ENCODE results near the gene RGS21. TPM values are rescaled to one million over a fixed set of nuclear protein-coding genes. Genes with fewer than 3 reads are reported as not detected.
A peak's percentile ranks its signal among the peaks of the same experiment; 100 is the strongest.

The RGS21 gene
- total RNA-seq, 1 experiment from 2014 or later, result not detected

GRCh38 chr1:192358822-192359221 lies 42.0 kb downstream of the RGS21 start:
- Histone ChIP-seq H3K9me2 (replicated peaks; ENCODE audit: low read length) (no peaks in the 10 kb centered on the region), H3K9ac (ENCODE audit: low read length) (no peak overlapping the region), H3K27ac (ENCODE audit: low read length) (no peak overlapping the region), H4K20me1 (ENCODE audit: low read length) (no peaks in the 10 kb centered on the region), H3F3A (ENCODE audit: low read length, unreplicated experiment) (no peaks in the 10 kb centered on the region), H3K9me3 (ENCODE audit: low read length) (no peaks in the 10 kb centered on the region), H3K27me3 (ENCODE audit: low read length) (no peaks in the 10 kb centered on the region), H3K36me3 (ENCODE audit: low read depth, low read length) (no peaks in the 10 kb centered on the region), H3K4me1 (ENCODE audit: insufficient read depth, low read length) (no peaks in the 10 kb centered on the region), H2AFZ (ENCODE audit: low read length) (no peak overlapping the region), H3K4me3 (ENCODE audit: low read length) (no peak overlapping the region), H3K4me2 (ENCODE audit: low read length) (no peak overlapping the region), H3K79me2 (ENCODE audit: low read length) (no peaks in the 10 kb centered on the region)
- intact Hi-C loops (cut with micrococcal nuclease), result no loop called here
- POLR2A ChIA-PET (ENCODE audit: unreplicated experiment), result no interaction called here
- ATAC-seq, result no peak
- no peak for DNase-seq
- CTCF ChIA-PET, result no interaction called here
- BruUV-seq (replicated peaks), result no TSS peak
- TF ChIP-seq EZH2 (IDR thresholded peaks at IDR 0.05; ENCODE audit: low read length, unreplicated experiment) (no peak), EZH2phosphoT487 (IDR thresholded peaks at IDR 0.05; ENCODE audit: borderline replicate concordance, low read length) (no peak)

- Histone ChIP-seq H3K79me2 (ENCODE audit: low read length) (no peaks in the 10 kb centered on the region), H3K4me2 (ENCODE audit: low read length) (no peak overlapping the region), H2AFZ (ENCODE audit: low read length) (no peak overlapping the region), H3K27ac (ENCODE audit: low read length) (no peak overlapping the region), H3K27me3 (ENCODE audit: low read length) (peaks cover 8% of the 10 kb centered on the region; the same call in 1 of the 2 replicates), H3K4me1 (ENCODE audit: insufficient read depth, low read length) (no peaks in the 10 kb centered on the region), H3K36me3 (ENCODE audit: low read depth, low read length) (no peaks in the 10 kb centered on the region), H3K4me3 (ENCODE audit: low read length) (no peak overlapping the region), H3K9ac (ENCODE audit: low read length) (no peak overlapping the region), H4K20me1 (ENCODE audit: low read length) (no peaks in the 10 kb centered on the region), H3K9me3 (ENCODE audit: low read length) (no peaks in the 10 kb centered on the region), H3F3A (ENCODE audit: low read length, unreplicated experiment) (no peaks in the 10 kb centered on the region), H3K9me2 (replicated peaks; ENCODE audit: low read length) (no peaks in the 10 kb centered on the region)
- TF ChIP-seq EZH2 (IDR thresholded peaks at IDR 0.05; ENCODE audit: low read length, unreplicated experiment) (no peak), EZH2phosphoT487 (IDR thresholded peaks at IDR 0.05; ENCODE audit: borderline replicate concordance, low read length) (no peak), CTCF (conservative IDR thresholded peaks at IDR 0.05; ENCODE audit: low read depth, low read length) (0 out of 2 replicates have a peak, but pooled peaks have one; percentile 16)
- BruUV-seq (replicated peaks), result no TSS peak
- intact Hi-C loops (cut with micrococcal nuclease), result no loop called here
- no peak for DNase-seq
- ATAC-seq, result no peak
- CTCF ChIA-PET, result no interaction called here
- POLR2A ChIA-PET (ENCODE audit: unreplicated experiment), result no interaction called here
Measured at GRCh38 chr1:192363177-192363576, 46.4 kb downstream of the RGS21 start.

GRCh38 chr1:192367436-192367835 lies 50.6 kb downstream of the RGS21 start:
- H3K27ac ChIP-seq (ENCODE audit: low read length), result no peak overlapping the region
- H2AFZ ChIP-seq (ENCODE audit: low read length), result no peak overlapping the region
- intact Hi-C loops (cut with micrococcal nuclease), result no loop called here
- no peaks in the 10 kb centered on the region for H3K9me3 ChIP-seq (ENCODE audit: low read length)
- H3K27me3 ChIP-seq (ENCODE audit: low read length), result peaks cover 8% of the 10 kb centered on the region; the same call in 1 of the 2 replicates
- no peaks in the 10 kb centered on the region for H3K36me3 ChIP-seq (ENCODE audit: low read depth, low read length)
- no peak overlapping the region for H3K4me3 ChIP-seq (ENCODE audit: low read length)
- no TSS peak for BruUV-seq (replicated peaks)
- no peaks in the 10 kb centered on the region for H3K4me1 ChIP-seq (ENCODE audit: insufficient read depth, low read length)
- H3K4me2 ChIP-seq (ENCODE audit: low read length), result no peak overlapping the region
- ATAC-seq (no peak), DNase-seq (no peak)
- H3F3A ChIP-seq (ENCODE audit: low read length, unreplicated experiment), result no peaks in the 10 kb centered on the region
- no peaks in the 10 kb centered on the region for H4K20me1 ChIP-seq (ENCODE audit: low read length)
- no peaks in the 10 kb centered on the region for H3K9me2 ChIP-seq (replicated peaks; ENCODE audit: low read length)
- CTCF ChIA-PET, result no interaction called here
- TF ChIP-seq CTCF (conservative IDR thresholded peaks at IDR 0.05; ENCODE audit: low read depth, low read length) (no peak), EZH2 (IDR thresholded peaks at IDR 0.05; ENCODE audit: low read length, unreplicated experiment) (no peak), EZH2phosphoT487 (IDR thresholded peaks at IDR 0.05; ENCODE audit: borderline replicate concordance, low read length) (no peak)
- POLR2A ChIA-PET (ENCODE audit: unreplicated experiment), result no interaction called here
- H3K79me2 ChIP-seq (ENCODE audit: low read length), result no peaks in the 10 kb centered on the region
- H3K9ac ChIP-seq (ENCODE audit: low read length), result no peak overlapping the region
